ENCODE results near the gene PITPNM1.

DNA sequence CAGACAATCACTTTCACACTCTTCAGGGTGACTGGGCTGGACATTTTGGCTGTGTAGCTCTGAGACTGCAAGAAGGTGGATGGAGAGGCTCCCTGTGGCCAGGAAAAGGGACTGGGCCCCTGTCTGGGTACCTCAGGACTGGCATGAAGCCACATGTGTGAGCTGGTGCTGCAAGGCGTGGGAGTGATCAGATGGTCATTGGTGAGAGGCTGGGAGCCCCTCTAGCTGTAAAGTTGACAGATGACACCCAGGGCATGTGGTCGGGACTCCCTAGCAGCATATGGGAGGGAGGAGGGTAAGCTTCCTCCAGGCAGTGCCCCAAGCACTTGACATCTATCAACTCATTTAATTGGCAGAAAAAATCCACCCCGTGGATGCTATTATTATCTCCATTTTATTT is 37.0 kb upstream of the PITPNM1 start:
- TF ChIP-seq, protein P1, sequence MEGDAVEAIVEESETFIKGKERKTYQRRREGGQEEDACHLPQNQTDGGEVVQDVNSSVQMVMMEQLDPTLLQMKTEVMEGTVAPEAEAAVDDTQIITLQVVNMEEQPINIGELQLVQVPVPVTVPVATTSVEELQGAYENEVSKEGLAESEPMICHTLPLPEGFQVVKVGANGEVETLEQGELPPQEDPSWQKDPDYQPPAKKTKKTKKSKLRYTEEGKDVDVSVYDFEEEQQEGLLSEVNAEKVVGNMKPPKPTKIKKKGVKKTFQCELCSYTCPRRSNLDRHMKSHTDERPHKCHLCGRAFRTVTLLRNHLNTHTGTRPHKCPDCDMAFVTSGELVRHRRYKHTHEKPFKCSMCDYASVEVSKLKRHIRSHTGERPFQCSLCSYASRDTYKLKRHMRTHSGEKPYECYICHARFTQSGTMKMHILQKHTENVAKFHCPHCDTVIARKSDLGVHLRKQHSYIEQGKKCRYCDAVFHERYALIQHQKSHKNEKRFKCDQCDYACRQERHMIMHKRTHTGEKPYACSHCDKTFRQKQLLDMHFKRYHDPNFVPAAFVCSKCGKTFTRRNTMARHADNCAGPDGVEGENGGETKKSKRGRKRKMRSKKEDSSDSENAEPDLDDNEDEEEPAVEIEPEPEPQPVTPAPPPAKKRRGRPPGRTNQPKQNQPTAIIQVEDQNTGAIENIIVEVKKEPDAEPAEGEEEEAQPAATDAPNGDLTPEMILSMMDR (conservative IDR thresholded peaks at IDR 0.05; ENCODE audit: low read depth, low read length), result no peak
- no peak for TF ChIP-seq EZH2 (IDR thresholded peaks at IDR 0.05; ENCODE audit: borderline replicate concordance, low read depth, low read length, poor library complexity, severe bottlenecking)

Measured in A673 (cell line).